NCI-H1092 treated with DMSO at 0.1 percent for 48 hours (cell line): ENCODE results near the gene DNAJC25.
"Not testable (repeated sequence)": the region's sequence is repeated elsewhere in the genome, so short reads cannot be mapped to it uniquely, and the experiment has no call there.

Source experiments
- DNase-seq: peaks from one replicate; lab custom pipeline; 2025; lab: John Stamatoyannopoulos, UW

The DNAJC25 gene

DNA sequence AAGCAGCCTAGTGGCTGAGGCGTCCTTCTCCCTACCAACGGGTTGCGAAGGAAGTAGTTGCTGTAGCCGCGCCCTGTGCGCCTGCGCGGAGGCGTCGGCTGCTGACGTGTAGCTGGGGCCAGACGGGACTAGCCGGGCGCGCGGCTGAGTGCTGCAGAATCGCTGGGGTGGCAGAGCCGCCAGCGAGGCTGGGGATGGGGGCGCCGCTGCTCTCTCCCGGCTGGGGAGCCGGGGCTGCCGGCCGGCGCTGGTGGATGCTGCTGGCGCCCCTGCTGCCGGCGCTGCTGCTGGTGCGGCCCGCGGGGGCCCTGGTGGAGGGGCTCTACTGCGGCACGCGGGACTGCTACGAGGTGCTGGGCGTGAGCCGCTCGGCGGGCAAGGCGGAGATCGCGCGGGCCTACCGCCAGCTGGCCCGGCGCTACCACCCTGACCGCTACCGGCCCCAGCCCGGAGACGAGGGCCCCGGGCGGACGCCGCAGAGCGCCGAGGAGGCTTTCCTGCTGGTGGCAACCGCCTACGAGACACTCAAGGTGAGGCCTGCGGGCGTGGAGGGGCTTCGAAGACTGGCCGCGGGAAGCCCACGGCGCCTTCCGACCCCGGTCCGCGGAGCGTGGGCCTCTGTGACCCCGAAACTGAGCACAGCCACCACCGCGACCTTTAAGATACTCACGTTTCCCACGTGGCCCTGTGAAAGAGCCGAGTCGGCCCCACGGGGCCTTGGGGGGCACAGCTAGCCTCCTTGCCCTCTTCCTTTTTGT is at the start of gene DNAJC25:
Gene DNAJC25, plus strand, starts transcription at position 121 of the 758 bp plus-strand sequence. Its CDS starts 74 bp downstream, at position 195.
- DNase-seq: peak; percentile 98

DNA sequence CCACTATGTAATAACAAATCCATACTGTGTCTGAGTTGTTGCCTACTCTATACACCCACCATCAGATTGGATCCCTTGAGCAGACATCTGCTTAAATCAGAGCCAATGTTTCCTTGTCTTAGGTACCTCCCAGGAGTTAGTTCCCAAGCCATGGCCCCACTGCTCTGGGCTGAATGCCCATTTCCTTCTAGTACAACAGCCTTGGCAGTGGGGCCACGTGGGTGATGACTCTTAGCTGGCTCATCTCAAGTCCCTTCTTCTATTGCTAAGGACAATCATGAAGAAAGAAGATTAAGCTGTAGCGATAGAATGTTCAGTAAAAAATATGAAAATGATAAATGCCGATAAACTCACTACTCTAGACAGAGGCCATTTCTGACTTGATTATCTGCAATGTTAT is 48.2 kb upstream of the DNAJC25 start:
- DNase-seq: no peak

DNA sequence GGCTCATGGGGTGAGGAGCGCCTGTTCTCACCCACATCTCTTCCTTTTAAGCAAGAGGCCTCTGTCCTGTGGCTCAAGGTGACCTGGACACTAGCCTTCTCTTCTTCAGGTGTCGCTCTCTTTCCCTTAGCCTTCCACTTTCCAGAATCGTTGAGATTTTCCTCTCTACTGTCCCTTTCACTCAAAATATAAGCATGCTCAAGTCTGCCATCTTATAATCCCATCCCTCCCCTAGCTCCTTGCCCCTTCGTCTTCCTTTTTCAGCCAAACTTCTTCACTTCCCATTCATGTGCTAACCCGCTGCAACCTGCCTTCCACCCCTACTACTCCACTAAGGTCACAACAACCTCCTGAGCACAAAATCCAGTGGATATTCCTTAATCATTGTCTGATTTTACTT is 44.8 kb upstream of the DNAJC25 start:
- DNase-seq: no peak

DNA sequence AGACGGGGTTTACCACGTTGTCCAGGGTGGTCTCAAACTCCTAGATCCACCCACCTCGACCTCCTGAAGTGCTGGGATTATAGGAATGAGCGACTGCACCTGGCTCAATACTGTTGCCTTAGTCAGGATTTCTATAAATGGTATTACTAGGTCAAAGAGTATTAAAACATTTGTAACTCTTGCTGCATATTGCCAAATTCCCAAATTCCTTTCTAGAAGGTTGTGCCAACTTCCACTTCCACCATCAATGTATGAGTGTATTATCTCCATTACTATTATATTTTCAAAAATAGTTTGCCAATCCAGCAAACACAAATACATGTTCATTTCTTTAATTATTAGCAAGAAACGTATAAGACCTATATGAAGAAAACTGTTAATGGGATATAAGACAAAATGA is 42.3 kb upstream of the DNAJC25 start:
- no peak for DNase-seq

DNA sequence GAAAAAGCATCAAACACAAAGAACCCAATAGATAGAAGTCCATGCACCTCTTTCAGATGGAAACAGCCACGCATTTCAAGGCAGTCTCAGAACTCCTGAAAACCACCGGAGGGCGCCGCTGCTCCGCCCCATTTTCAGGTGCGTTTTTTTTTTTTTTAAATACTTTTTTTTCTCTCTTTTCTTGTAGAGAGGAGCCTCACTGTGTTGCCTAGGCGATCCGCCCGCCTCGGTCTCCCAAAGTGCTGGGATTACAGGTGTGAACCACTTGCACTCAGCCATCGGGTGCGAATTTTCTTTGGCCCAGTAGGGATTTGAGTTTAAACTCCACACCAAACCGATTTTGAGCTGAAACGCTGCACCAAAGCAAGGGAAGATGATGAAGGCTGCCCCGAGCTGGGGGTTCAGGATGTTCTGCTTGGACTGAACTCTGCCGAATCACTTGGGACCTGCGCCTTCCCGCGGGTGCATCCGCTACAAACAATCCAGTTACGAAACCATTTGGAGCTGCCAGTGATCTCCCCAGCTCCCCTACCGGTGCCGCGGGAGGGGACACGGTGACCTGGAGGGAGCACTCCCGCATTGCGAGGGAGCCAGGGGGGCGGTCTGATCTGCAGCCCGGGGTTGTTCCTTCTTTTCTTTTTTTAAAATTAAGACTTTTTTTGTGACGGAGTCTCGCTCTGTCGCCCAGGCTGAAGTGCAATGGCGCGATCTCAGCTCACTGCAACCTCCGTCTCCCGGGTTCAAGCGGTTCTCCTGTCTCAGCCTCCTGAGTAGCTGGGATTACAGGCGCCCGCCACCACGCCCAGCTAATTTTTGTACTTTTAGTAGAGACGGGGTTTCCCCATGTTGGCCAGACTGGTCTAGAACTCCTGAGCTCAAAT is 33.0 kb upstream of the DNAJC25 start:
- peak; percentile 27 for DNase-seq

DNA sequence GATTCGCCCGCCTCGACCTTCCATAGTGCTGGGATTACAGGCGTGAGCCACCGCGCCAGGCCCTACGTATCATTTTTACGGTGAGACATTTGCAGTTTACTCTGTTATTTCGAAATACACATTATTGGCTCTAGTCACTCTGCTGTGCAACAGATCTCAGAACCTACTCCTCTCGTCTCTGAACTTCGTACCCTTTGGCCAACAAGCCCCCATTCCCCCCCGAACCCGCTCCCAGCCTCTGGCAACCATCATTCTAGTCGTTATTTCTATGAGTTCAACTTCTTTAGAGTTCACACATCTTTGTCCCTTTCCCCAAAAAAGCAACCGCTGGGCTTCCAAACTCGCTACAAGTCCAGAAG is 32.4 kb upstream of the DNAJC25 start:
- peak; percentile 14 for DNase-seq

DNA sequence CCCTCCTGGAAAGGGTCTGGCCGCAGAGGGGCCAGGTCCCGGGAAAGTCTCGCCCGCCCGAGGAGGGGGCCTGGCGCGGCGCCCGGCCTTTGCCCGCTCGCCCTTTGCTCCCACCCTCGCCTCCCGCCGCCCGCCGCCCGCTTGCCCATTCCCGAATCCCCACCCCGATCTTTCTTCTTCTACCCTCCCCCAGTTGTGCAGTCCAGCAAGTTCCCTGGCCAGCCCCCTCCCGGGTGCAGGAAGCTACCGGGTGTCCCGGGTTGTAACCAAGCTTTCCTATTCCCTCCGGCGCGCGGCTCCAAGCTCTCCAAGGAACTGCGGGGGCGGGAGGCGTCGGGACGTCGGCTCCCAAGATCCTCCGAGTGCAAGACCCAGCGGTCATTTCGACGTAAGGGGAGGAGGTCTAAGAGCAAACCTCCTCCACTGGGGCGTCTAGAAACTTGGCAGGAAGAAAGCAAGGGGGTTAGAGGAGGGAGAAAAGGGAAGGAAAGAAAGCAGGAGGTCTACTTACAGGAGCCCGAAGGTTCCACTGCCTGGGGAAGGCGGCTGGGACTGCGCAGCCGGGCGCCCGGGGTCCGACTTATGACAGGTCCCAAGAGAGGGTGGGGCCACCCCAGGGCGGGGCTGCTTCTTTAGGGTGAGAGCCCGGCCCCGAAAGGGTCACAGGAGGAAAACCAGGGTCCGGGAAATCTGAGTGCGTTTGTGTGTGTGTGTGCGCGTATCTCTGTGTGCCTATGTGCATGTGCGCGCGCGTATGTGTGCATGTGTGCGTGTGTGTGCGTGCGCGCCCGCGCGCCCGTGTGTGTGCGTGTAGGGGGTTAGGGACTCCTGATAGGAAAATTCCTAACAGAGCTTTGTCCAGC is 31.8 kb upstream of the DNAJC25 start, which contains the start of gene PTGR1:
Gene PTGR1, minus strand, starts transcription at position 556 of the 863 bp plus-strand sequence. CDS start 2,225 bp downstream, outside the sequence.
- no peak for DNase-seq

DNA sequence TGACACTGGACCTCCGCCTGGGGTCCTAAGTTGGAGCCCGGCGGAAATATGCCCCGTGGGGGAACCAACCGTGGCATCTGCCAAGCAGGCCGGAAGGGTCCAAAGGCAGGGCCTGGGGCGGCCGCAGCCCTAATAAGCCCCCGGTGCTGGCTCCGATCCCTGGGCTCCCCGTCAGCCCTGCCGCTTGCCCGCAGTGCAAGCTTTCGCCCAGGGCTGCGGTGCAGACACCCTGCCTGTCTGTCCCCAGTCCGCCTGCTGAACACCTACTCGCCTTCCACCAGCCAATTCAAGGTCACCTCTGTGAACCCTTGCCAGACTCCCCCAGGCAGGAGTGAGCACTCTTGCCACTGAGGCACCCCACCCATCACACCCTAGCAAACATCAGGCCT is 31.2 kb upstream of the DNAJC25 start:
- no peak for DNase-seq

DNA sequence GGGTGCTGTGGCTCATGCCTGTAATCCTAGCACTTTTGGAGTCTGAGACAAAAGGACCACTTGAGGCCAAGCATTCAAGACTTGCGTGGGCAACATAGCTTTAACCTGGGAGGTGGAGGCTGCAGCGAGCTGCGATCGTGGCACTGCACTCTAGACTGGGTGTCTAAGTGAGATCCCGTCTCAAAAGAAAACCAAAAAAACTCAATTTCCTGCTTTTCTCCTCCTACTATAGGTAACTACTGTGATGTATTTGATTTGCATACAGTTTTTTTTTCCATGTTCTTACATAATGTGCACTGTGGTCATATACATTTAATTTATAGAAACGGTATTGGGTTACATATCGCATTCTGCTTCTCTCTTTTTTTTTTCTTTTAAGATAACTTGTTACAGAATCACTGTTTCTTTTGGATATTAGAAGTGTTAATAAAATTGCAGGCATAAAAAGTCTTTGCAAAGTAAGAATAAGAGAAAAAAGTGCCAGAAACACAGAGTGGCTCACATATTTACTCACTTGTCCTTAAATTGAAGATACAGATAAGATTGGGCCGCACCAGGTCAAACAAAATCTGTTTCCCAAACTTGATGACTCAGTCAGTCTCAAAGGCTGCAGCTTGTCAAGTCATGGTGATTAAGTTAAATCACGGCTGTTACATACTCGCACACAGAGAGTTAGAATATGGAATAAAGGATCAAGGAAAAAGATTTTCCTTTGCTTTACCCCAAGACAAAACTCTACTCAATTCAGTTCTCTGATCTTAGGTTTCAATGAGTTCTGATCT is 29.7 kb upstream of the DNAJC25 start:
- DNase-seq: no peak

DNA sequence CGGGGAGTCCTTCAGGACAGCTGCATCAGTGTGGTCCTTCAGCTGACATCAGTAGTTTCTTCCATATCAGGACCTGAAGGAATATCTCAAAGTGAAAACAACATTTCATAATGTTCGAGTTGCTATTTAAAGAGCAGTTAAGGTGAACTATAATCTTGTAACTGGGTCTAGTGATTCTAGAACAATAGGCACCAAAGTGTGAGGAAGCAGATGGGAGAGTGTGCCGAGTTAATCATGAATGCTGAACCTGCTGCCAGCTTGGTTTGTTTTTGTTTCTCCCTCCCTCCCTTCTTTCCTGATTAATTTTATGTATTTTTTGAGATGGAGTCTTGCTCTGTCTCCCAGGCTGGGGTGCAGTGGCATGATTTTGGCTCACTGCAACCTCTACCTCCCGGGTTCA is 28.1 kb upstream of the DNAJC25 start:
- no peak for DNase-seq

DNA sequence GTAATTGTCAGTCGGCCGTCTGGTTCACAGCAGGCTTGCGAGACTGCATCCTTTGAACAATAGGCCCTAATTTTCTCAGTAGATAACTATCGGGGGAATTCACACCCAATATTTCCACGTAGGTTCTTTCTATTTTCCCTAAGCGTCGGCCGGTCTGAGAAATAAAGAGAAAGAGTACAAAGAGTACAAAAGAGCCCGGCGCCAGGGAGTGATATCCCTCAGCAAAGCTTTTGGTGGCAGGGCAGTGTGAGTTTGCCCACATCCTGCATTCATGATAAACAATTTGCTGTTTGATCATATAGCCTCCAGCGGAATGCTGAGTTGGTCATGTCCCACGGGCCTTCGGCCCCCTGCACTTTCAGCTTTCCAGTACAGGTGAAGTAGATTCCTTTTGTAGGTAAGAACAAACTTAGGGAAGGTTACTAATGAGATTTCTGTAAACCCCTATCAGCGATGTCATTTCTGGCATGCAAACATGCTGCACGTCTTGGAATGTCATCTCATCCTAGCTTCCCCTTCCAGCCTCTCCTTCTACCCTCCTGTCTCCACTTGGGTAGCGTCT is 27.0 kb upstream of the DNAJC25 start:
- no peak for DNase-seq

DNA sequence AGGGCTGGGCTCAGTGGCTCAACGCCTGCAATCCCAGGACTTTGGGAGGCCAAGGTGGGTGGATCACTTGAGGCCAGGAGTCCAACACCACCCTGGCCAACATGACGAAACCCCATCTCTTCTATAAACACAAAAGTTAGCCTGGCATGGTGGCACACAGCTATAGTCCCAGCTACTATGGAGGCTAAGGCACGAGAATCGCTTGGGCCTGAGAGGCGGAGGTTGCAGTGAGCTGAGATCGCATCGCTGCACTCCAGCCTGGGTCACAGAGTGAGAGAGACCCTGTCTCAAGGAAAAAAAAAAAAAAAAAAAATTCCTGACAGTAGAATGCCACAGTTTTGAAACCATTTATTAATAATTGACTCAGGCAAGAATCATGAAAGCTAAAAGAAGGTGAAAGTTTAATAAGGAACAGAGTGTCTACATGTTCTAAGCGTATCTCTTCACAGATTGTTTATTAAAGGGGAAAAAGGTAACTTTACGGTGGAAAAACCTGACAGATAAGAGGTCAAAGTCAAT is 26.0 kb upstream of the DNAJC25 start:
- DNase-seq: no peak

DNA sequence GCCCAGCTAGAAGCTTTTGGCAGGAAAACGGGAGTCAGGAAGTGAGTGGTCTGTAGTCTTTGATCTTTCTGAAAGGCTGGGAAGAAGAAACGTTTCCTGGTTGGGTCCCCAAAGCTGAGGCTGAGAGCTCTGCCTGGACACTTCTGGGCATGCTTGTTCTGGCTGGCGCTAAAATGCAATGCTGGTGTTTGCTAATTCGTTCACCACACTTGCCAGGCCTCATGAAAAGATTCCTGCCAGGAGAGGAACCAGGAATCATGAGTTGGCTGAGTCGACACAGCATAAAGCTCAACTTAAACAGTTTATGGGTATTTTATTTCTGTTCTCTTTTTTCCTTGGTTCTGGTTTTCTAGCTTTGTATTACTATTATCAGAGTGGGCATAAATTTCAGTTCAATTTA is 21.0 kb upstream of the DNAJC25 start:
- DNase-seq: no peak

DNA sequence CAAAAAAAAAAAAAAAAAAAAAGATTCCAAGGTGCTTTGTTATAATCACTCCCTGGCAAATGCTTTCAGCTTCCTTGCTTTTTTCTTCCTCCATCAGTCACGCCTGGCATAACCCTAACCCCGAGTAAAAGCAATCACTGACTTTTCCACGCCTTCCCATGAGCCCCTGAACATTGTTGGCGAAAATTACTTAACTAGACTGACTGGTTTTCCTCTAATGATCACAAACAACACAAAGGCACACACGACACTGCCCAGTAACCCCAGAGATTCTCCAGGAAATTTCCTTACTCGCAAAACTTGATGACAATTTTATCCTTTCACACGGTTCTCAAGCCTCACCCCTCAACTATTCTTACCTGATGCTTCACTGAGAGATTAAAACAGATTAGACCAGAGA is 20.3 kb upstream of the DNAJC25 start:
- no peak for DNase-seq

DNA sequence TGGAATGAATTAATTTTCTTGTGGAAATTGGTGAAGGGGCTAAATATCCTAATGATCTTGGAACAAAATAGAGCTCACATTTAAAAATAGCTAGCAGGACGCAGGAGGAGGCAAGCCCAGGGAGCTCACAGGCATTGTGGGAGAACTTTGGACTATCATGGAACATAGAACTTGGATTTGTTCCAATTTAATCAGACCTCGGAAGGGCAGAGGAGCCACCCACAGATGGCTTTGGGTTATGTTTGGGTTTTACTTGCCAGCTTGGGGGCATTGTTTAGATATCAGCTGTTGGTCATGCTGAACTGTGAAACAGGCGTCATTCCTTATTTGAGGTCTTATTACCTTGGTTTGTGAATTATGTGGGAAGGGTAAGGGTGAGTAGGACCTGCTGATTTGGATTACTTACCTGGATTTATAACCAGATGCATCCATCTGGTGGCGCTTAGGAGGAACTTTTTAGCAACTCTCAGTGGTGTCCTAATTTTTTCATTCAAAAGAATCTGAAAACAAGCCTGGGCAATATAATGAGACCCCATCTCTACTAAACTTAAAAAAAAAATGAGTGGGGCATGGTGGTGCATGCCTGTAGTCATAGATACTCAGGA is 17.6 kb upstream of the DNAJC25 start:
- no peak for DNase-seq

DNA sequence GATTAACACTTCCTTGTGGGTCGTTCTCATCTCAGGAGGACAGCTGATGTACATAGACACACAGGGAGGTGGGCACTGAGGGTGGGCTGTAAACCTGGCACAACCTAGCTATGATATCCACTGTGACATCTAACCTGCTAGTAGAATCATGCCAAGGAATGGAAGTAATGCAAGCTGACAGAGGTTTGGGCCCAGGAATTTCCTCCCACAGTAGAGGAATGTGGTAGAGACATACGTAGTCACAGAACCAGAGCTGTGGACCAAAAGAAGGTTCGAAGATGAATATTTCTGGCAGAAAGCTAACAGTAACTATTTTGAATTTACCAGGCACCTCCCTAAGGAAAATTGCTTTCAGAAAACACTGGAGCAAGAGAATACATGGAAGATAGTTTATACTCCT is 15.2 kb upstream of the DNAJC25 start:
- DNase-seq: no peak

DNA sequence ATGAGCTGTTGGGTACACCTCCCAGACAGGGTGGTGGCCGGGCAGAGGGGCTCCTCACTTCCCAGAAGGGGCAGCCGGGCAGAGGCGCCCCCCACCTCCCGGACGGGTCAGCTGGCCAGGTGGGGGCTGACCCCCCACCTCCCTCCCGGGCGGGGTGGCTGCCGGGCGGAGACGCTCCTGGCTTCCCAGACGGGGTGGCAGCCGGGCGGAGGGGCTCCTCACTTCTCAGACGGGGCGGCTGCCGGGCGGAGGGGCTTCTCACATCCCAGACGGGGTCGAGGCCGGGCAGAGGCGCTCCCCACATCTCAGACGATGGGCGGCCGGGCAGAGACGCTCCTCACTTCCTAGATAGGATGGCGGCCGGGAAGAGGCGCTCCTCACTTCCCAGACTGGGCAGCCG is 13.8 kb upstream of the DNAJC25 start:
- not testable (repeated sequence) for DNase-seq

DNA sequence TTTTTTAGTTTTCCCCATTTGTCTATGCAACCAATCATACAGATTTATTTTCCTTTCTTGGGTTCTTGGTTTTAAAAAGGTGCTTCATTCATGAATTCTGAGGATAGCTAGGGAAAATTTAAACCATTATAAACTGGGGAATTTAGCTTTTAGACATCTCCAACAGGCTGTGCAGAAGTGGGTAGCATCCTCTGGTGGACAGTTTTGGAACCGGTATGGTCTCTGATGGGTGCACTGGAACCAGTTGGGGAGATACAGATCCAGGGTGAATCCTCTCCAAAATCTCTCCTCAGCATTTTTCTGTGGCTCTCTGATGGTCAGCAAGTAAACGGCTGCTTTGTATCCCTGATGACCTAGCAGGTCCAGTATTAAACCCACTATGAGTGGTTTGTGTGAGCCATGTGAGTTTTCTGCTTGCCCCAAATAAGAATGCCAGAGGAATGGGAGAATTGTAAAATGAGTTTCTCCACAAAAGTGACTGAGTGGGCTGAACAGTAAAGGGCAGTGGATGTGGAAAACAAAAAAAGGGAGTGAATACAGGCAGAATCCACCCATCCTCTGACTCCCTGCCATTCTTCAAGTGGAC is 9.1 kb upstream of the DNAJC25 start:
- no peak for DNase-seq

DNA sequence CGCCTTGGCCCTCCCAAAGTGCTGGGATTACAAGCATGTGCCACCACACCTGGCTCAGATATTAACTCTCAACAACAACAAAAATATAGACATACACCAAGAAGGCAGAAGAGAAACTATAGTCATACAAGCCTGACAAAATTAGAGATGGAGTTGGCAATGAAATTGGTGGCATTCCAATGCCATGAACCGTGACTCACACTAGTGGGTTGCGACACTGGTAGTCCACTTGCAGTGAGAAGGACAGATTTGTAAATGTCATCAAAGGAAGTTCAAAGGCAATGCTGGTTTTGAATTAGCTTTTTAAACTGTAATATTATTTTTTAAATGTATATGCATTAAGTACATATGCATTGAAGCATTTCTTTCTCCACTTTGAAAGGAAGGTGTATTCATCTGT is 8.5 kb upstream of the DNAJC25 start:
- DNase-seq: no peak
